Sigmoid colon (tissue), 4 donors: ENCODE data around the gene FBXL7.

Source experiments
- CTCF ChIP-seq, 4 experiments: fragments of 450-650 bp in 3 of 4; fragments of 200-600 bp in 1 of 4; IDR thresholded peaks; one replicate each; pipeline ENCODE4 v1.5.1; 2016 to 2019; ENCODE audit warnings: antibody characterized with exemption in 4 of 4, mild to moderate bottlenecking in 3 of 4, moderate library complexity in 2 of 4
- POLR2A ChIP-seq, 2 donors: fragments of 450-650 bp; IDR thresholded peaks; one replicate each; pipeline ENCODE4 v1.6.1; 2016; ENCODE audit warnings: antibody characterized with exemption in 2 of 2, mild to moderate bottlenecking in 2 of 2, moderate library complexity in 2 of 2
- POLR2AphosphoS5 ChIP-seq, 4 donors: sonication (generic); formaldehyde crosslinking; IDR thresholded peaks; one replicate each; pipeline ENCODE4 v1.6.1; 2017; ENCODE audit warnings: antibody characterized with exemption in 4 of 4

GRCh38 chr5:15513431-15513830, 13.5 kb downstream of the FBXL7 start:
- TF ChIP-seq CTCF (IDR thresholded peaks at IDR 0.05) (no peak), POLR2AphosphoS5 (IDR thresholded peaks at IDR 0.05) (no peak), POLR2A (IDR thresholded peaks at IDR 0.05) (no peak)
